ENCODE results near the gene CPNE5.

Gene CPNE5

GRCh38 chr6:36787210-36787609 lies 52.0 kb downstream of the CPNE5 start:
- no peak for DNase-seq

- peak; percentile 33 for DNase-seq
These were observed 53.1 kb downstream of the CPNE5 start for GRCh38 chr6:36786055-36786675.

- DNase-seq = no peak
These were observed 54.9 kb downstream of the CPNE5 start for GRCh38 chr6:36784376-36784636.

GRCh38 chr6:36783603-36784375 lies 55.5 kb downstream of the CPNE5 start:
- DNase-seq = no peak

GRCh38 chr6:36781669-36782068 lies 57.6 kb downstream of the CPNE5 start:
- no peak for DNase-seq

- no peak for DNase-seq
These were observed 58.6 kb downstream of the CPNE5 start for GRCh38 chr6:36780442-36781177.

GRCh38 chr6:36779227-36779626 lies 60.0 kb downstream of the CPNE5 start:
- no peak for DNase-seq

GRCh38 chr6:36777801-36778200 lies 61.4 kb downstream of the CPNE5 start:
- DNase-seq = peak; percentile 70

GRCh38 chr6:36776167-36776566 lies 63.1 kb downstream of the CPNE5 start:
- DNase-seq = no peak

- DNase-seq = no peak
These were observed 64.9 kb downstream of the CPNE5 start for GRCh38 chr6:36774331-36774730.

GRCh38 chr6:36772397-36772796 lies 66.8 kb downstream of the CPNE5 start:
- no peak for DNase-seq

- no peak for DNase-seq
These were observed 68.1 kb downstream of the CPNE5 start for GRCh38 chr6:36771145-36771544.

GRCh38 chr6:36769676-36770499 lies 69.4 kb downstream of the CPNE5 start:
- DNase-seq = no peak

- DNase-seq = no peak
These were observed 70.0 kb downstream of the CPNE5 start for GRCh38 chr6:36769183-36769675.

- DNase-seq = no peak
These were observed 72.8 kb downstream of the CPNE5 start for GRCh38 chr6:36766399-36766945.

- peak; percentile 88 for DNase-seq
These were observed 73.4 kb downstream of the CPNE5 start for GRCh38 chr6:36765594-36766398.

- DNase-seq = no peak
These were observed 74.1 kb downstream of the CPNE5 start for GRCh38 chr6:36765190-36765589.

- no peak for DNase-seq
These were observed 77.1 kb downstream of the CPNE5 start for GRCh38 chr6:36762123-36762522.

GRCh38 chr6:36760685-36761435 lies 78.4 kb downstream of the CPNE5 start:
- no peak for DNase-seq

GRCh38 chr6:36759148-36759759 lies 80.0 kb downstream of the CPNE5 start:
- peak; percentile 70 for DNase-seq

All from NCI-H2227 treated with DMSO at 0.1 percent for 48 hours (cell line).